OCI-LY3 (cell line): Measurements from ENCODE around the gene FANCE.
"Not testable (repeated sequence)": the region's sequence is repeated elsewhere in the genome, so short reads cannot be mapped to it uniquely, and the experiment has no call there.

Experiments
- H2AFZ ChIP-seq: fragments of 200-600, 300-600 bp; shearing (Covaris generic); 2 replicates; pipeline ENCODE4 v1.6.0; 2014; ENCODE audit warnings: antibody characterized with exemption, low read depth, low read length
- H3K27ac ChIP-seq: fragments of 200-600, 300-600 bp; sonication (generic); 2 replicates; pipeline ENCODE4 v1.5.1; 2014; ENCODE audit warnings: mild to moderate bottlenecking, low read length, moderate library complexity, mixed read lengths
- H3K27me3 ChIP-seq: fragments of 200-600, 300-600 bp; sonication (generic); 2 replicates; pipeline ENCODE4 v1.6.1; 2014; ENCODE audit warnings: low read depth, low read length, mixed read lengths
- H3K36me3 ChIP-seq: fragments of 200-600, 300-600 bp; sonication (generic); replicated peaks from 2 replicates; pipeline ENCODE3; 2014; ENCODE audit warnings: low read depth, low read length, mixed read lengths
- H3K4me1 ChIP-seq: fragments of 300-600, 200-600 bp; sonication (generic); 2 replicates; pipeline ENCODE4 v1.6.1; 2014; ENCODE audit warnings: low read length, mixed read lengths
- H3K4me2 ChIP-seq: fragments of 200-600, 300-600 bp; sonication (generic); 2 replicates; pipeline ENCODE4 v1.6.1; 2014; ENCODE audit warnings: low read length, mixed read lengths
- H3K4me3 ChIP-seq: fragments of 300-600, 200-600 bp; sonication (generic); 2 replicates; pipeline ENCODE4 v1.5.1; 2014; ENCODE audit warnings: antibody characterized with exemption, mild to moderate bottlenecking, low read length, moderate library complexity
- H3K79me2 ChIP-seq: fragments of 300-600, 200-600 bp; shearing (Covaris generic); 2 replicates; pipeline ENCODE4 v1.6.1; 2014; ENCODE audit warnings: mild to moderate bottlenecking, low read length, mixed read lengths
- H3K9ac ChIP-seq: fragments of 300-600, 200-600 bp; shearing (Covaris generic); 2 replicates; pipeline ENCODE4 v1.6.0; 2014; ENCODE audit warnings: mild to moderate bottlenecking, low read length, moderate library complexity
- H3K9me3 ChIP-seq: fragments of 200-600, 300-600 bp; shearing (Covaris generic); 2 replicates; pipeline ENCODE4 v1.6.1; 2014; ENCODE audit warnings: low read length, mixed read lengths; ENCODE audit not compliant: insufficient read depth
- H4K20me1 ChIP-seq: fragments of 200-600, 300-600 bp; sonication (generic); 2 replicates; pipeline ENCODE4 v1.6.1; 2016; ENCODE audit warnings: low read length, mixed read lengths; ENCODE audit not compliant: insufficient read depth
- CTCF ChIP-seq: fragments of 200-600, 300-600 bp; sonication (generic); IDR thresholded peaks from 2 replicates; pipeline ENCODE4 v1.5.1; 2014; ENCODE audit warnings: antibody characterized with exemption, low read length, low read depth
- EZH2phosphoT487 ChIP-seq: fragments of 200-600 bp; shearing (Covaris generic); IDR thresholded peaks from 2 replicates; pipeline ENCODE4 v1.6.1; 2018; ENCODE audit warnings: antibody characterized with exemption, mixed run types, low read depth

FANCE gene

GRCh38 chr6:35432291-35432690 lies 19.8 kb upstream of the FANCE start:
- Histone ChIP-seq H3K4me1 (no peaks in the 10 kb centered on the region), H3K79me2 (no peaks in the 10 kb centered on the region), H3K9me3 (no peaks in the 10 kb centered on the region), H3K27ac (no peak overlapping the region), H3K4me2 (no peak overlapping the region), H3K36me3 (no peaks in the 10 kb centered on the region), H3K27me3 (no peaks in the 10 kb centered on the region), H3K4me3 (no peak overlapping the region), H3K9ac (no peak overlapping the region), H4K20me1 (no peaks in the 10 kb centered on the region), H2AFZ (no peak overlapping the region)
- TF ChIP-seq CTCF, result no peak
- no peak for TF ChIP-seq EZH2phosphoT487

GRCh38 chr6:35432702-35433101 lies 19.4 kb upstream of the FANCE start:
- H2AFZ ChIP-seq, H3K9me3 ChIP-seq, H3K4me1 ChIP-seq, H3K4me3 ChIP-seq, H3K27me3 ChIP-seq, H4K20me1 ChIP-seq, H3K79me2 ChIP-seq, H3K27ac ChIP-seq, H3K4me2 ChIP-seq, H3K9ac ChIP-seq, H3K36me3 ChIP-seq: not testable (repeated sequence)

- no peaks in the 10 kb centered on the region for H4K20me1 ChIP-seq
- no peaks in the 10 kb centered on the region for H3K27me3 ChIP-seq
- no peaks in the 10 kb centered on the region for H3K36me3 ChIP-seq
- no peaks in the 10 kb centered on the region for H3K4me1 ChIP-seq
- H3K4me3 ChIP-seq, result no peak overlapping the region
- H3K9ac ChIP-seq, result no peak overlapping the region
- H3K4me2 ChIP-seq, result no peak overlapping the region
- no peak overlapping the region for H2AFZ ChIP-seq
- TF ChIP-seq EZH2phosphoT487, result no peak
- TF ChIP-seq CTCF, result no peak
- no peaks in the 10 kb centered on the region for H3K9me3 ChIP-seq
- H3K27ac ChIP-seq, result no peak overlapping the region
- no peaks in the 10 kb centered on the region for H3K79me2 ChIP-seq
Observed at GRCh38 chr6:35435074-35435837, 16.9 kb upstream of the FANCE start.

- H3K27me3 ChIP-seq, result no peaks in the 10 kb centered on the region
- H4K20me1 ChIP-seq, result no peaks in the 10 kb centered on the region
- no peak overlapping the region for H3K4me2 ChIP-seq
- H3K36me3 ChIP-seq, result no peaks in the 10 kb centered on the region
- no peak overlapping the region for H3K27ac ChIP-seq
- H3K9me3 ChIP-seq, result no peaks in the 10 kb centered on the region
- no peaks in the 10 kb centered on the region for H3K79me2 ChIP-seq
- TF ChIP-seq EZH2phosphoT487 (no peak), CTCF (no peak)
- H3K9ac ChIP-seq, result no peak overlapping the region
- H3K4me1 ChIP-seq, result no peaks in the 10 kb centered on the region
- H2AFZ ChIP-seq, result no peak overlapping the region
- no peak overlapping the region for H3K4me3 ChIP-seq
Observed at GRCh38 chr6:35436071-35436857, 15.9 kb upstream of the FANCE start.

DNA sequence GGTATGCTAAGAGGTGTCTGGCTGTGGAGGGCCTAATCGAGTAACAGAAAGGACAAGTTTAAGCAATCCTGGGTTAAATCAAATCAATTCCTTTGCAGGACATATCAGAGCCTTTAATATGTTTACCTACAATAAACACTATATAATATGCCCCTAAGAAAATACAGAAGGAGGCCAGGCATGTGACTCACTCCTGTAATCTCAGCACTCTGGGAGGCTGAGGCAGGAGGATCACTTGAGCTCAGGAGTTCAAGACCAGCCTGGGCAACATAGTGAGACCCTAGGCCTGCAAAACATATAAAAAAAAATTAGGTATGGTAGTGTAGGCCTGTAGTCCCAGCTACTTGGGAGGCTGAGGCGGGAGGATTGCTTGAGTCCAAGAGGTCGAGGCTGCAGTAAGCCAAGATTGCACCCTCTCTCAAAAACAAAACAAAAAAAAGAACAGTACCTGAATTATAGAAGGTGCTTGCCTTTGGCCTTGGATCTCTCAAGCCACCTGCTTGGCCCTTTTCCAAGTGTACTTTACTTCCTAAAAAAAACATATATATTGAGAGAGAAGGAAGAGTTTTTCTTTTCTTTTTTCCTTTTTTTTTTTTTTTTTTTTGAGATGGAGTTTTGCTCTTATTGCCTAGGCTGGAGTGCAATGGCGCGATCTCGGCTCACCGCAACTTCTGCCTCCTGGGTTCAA lies 13.6 kb upstream of the FANCE start:
- not testable (repeated sequence) for H4K20me1 ChIP-seq, H2AFZ ChIP-seq, H3K36me3 ChIP-seq, H3K4me2 ChIP-seq, H3K9ac ChIP-seq, H3K27me3 ChIP-seq, H3K79me2 ChIP-seq, H3K27ac ChIP-seq, H3K9me3 ChIP-seq, H3K4me3 ChIP-seq, H3K4me1 ChIP-seq
